Endothelial cell of umbilical vein (primary cell): ENCODE measurements around the gene CRTC1.

Experiments used
- EZH2 ChIP-seq: IDR thresholded peaks from 2 replicates; pipeline ENCODE4 v1.6.1; 2012; ENCODE audit warnings: borderline replicate concordance, low read depth, mild to moderate bottlenecking, moderate library complexity, low read length, inconsistent platforms; ENCODE audit not compliant: severe bottlenecking
- TF ChIP-seq, protein P1 (sequence below), 2 donors: IDR thresholded peaks; 1 replicate in 1 of 2; 2 replicates in 1 of 2; pipeline ENCODE4 v1.5.1; 2011; ENCODE audit warnings: low read length in 2 of 2, mild to moderate bottlenecking in 2 of 2, moderate library complexity in 2 of 2, control low read depth in 1 of 2, inconsistent platforms in 1 of 2, low read depth in 1 of 2; ENCODE audit not compliant: insufficient read depth in 1 of 2; ENCODE audit errors: extremely low read depth in 1 of 2

DNA sequence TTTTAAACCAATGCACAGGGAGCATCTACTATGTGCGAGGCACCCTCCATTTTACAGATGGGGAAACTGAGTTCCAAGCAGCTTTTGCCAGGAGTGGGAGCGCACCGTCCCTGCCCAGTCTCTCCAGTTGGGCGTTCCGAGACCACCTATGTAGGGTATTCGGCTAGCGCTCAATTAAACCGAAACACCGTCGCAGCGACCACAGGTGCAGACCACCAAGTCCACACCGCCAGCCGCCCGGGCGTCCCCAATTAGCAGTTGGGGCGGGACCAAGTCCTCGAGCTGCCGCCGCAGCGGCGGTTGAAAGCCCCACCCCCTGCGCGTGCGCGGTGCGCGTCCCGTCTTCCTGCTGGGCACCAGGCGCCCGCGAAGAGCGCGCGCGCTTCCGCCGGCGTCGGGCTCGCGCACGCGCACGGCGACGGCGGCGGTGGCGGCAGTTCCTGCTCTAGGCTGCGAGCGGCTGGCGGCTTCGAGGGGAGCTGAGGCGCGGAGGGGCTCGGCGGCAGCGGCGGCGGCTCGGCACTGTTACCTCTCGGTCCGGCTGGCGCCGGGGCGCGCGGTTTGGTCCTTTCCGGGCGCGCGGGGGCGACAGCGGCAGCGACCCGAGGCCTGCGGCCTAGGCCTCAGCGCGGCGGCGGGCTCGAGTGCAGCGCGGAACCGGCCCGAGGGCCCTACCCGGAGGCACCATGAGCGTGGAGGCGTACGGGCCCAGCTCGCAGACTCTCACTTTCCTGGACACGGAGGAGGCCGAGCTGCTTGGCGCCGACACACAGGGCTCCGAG is 148.2 kb downstream of the CRTC1 start, which contains the start of gene UPF1:
- no peak for TF ChIP-seq EZH2
- TF ChIP-seq, protein P1, sequence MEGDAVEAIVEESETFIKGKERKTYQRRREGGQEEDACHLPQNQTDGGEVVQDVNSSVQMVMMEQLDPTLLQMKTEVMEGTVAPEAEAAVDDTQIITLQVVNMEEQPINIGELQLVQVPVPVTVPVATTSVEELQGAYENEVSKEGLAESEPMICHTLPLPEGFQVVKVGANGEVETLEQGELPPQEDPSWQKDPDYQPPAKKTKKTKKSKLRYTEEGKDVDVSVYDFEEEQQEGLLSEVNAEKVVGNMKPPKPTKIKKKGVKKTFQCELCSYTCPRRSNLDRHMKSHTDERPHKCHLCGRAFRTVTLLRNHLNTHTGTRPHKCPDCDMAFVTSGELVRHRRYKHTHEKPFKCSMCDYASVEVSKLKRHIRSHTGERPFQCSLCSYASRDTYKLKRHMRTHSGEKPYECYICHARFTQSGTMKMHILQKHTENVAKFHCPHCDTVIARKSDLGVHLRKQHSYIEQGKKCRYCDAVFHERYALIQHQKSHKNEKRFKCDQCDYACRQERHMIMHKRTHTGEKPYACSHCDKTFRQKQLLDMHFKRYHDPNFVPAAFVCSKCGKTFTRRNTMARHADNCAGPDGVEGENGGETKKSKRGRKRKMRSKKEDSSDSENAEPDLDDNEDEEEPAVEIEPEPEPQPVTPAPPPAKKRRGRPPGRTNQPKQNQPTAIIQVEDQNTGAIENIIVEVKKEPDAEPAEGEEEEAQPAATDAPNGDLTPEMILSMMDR (IDR thresholded peaks at IDR 0.05; ENCODE audit: extremely low read depth in 1 of 2, insufficient read depth in 1 of 2, low read depth in 1 of 2, low read length in 2 of 2), result no peak
